PC-9 (cell line): ENCODE measurements around the gene THOC2.

Experiments
- EZH2 ChIP-seq: fragments of 200-600 bp; sonication (generic); IDR thresholded peaks from 2 replicates; pipeline ENCODE4 v1.8.0; 2017; ENCODE audit warnings: antibody characterized with exemption, low read depth
- TF ChIP-seq, protein P1 (sequence below): fragments of 200-600 bp; sonication (generic); conservative IDR thresholded peaks from 2 replicates; pipeline ENCODE4 v1.6.1; 2017; ENCODE audit warnings: mixed run types, antibody characterized with exemption, mild to moderate bottlenecking, moderate library complexity

DNA sequence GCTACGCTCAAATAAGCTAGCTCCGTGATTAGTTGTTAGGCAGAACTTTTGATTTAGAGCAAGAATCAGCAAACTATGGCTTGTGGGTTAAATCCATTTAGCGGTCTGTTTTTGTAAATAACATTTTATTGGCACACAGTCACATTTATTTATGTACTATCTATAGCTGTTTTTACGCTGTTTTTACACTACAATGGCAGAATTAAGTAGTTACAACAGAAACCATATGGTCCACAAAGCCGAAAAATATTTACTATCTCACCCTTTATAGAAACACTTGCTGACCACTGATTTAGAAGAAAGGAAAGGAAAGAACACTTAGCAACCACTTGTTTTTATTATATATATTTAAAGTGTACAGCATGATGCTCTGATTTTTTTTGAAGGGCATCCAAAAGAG is 41.1 kb downstream of the THOC2 start:
- TF ChIP-seq, protein P1, sequence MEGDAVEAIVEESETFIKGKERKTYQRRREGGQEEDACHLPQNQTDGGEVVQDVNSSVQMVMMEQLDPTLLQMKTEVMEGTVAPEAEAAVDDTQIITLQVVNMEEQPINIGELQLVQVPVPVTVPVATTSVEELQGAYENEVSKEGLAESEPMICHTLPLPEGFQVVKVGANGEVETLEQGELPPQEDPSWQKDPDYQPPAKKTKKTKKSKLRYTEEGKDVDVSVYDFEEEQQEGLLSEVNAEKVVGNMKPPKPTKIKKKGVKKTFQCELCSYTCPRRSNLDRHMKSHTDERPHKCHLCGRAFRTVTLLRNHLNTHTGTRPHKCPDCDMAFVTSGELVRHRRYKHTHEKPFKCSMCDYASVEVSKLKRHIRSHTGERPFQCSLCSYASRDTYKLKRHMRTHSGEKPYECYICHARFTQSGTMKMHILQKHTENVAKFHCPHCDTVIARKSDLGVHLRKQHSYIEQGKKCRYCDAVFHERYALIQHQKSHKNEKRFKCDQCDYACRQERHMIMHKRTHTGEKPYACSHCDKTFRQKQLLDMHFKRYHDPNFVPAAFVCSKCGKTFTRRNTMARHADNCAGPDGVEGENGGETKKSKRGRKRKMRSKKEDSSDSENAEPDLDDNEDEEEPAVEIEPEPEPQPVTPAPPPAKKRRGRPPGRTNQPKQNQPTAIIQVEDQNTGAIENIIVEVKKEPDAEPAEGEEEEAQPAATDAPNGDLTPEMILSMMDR: no peak
- no peak for TF ChIP-seq EZH2
